Heart left ventricle (tissue), 16 donors: Measurements from ENCODE around the gene SSR4. TPM values are rescaled to one million over a fixed set of nuclear protein-coding genes. Genes with fewer than 3 reads are reported as not detected.

Source experiments
- ATAC-seq, 4 donors: fragments of 200-7000 bp; cut with Tn5 transposase; one replicate each; pipeline ENCODE4 v1.9.1; 2020 to 2022; ENCODE audit warnings: moderate library complexity in 4 of 4, mild to moderate bottlenecking in 3 of 4, moderate number of reproducible peaks in 1 of 4
- DNase-seq, 5 donors: peaks; one replicate each; pipeline ENCODE4 v3.0.0-alpha.2; 2020
- H3K27ac ChIP-seq, 12 donors: fragments of 200-600 bp; sonication (generic) in 4 of 12; one replicate each; pipeline versions ENCODE4 v1.5.0 to v1.8.0; 2016 to 2022; ENCODE audit warnings: mild to moderate bottlenecking in 2 of 12
- H3K27me3 ChIP-seq, 9 donors: fragments of 200-600 bp; sonication (generic) in 2 of 9; one replicate each; pipeline versions ENCODE4 v1.5.1 to v1.8.0; 2016 to 2022; ENCODE audit warnings: mild to moderate bottlenecking in 3 of 9
- H3K36me3 ChIP-seq, 9 donors: fragments of 200-600 bp; sonication (generic) in 2 of 9; one replicate each; pipeline versions ENCODE4 v1.5.0 to v1.8.0; 2018 to 2022; ENCODE audit warnings: mild to moderate bottlenecking in 2 of 9
- H3K4me1 ChIP-seq, 12 donors: fragments of 200-600 bp; sonication (generic) in 4 of 12; one replicate each; pipeline versions ENCODE4 v1.5.0 to v1.8.0; 2016 to 2022; ENCODE audit warnings: mild to moderate bottlenecking in 3 of 12
- H3K4me3 ChIP-seq, 12 donors: fragments of 200-600 bp; sonication (generic) in 4 of 12; one replicate each; pipeline versions ENCODE4 v1.5.0 to v1.8.0; 2017 to 2022; ENCODE audit warnings: mild to moderate bottlenecking in 9 of 12, moderate library complexity in 4 of 12
- H3K9me3 ChIP-seq, 12 donors: fragments of 200-600 bp; sonication (generic) in 4 of 12; one replicate each; pipeline versions ENCODE4 v1.5.0 to v1.8.0; 2016 to 2022; ENCODE audit warnings: mild to moderate bottlenecking in 1 of 12
- POLR2A ChIP-seq, 2 donors: fragments of 450-650 bp; IDR thresholded peaks; one replicate each; pipeline ENCODE4 v1.6.1; 2017; ENCODE audit warnings: antibody characterized with exemption in 2 of 2, mild to moderate bottlenecking in 2 of 2, moderate library complexity in 2 of 2
- WGBS, 4 donors: extraction: QIAGEN DNeasy Blood & Tissue Kit in 2 of 4; methylation state at CpG; one replicate each; pipeline versions ENCODE4 v1.1.5 to v1.1.7; 2013 to 2018; 5-methylcytosine and 5-hydroxymethylcytosine counted together
- intact Hi-C, 10 donors: fragments of 100-400 bp; cut with DNase I; formaldehyde crosslinking; loops; one replicate each; pipeline versions ENCODE4 v1.11.1 to v1.14.2; 2022
- polyA plus RNA-seq, 2 donors: library from polyadenylated mRNA; stranded (reverse); fragments of 200-250 nt; gene quantifications; one replicate each; pipeline ENCODE4 v1.2.3, GENCODE V29; 2013
- total RNA-seq, 9 donors: library from RNA; depleted of rRNA in 2 of 9; stranded (reverse); fragments of >200 nt in 2 of 9; fragmentation: NEBNext Ultra II Directional in 3 of 9; extraction: Animal tissue kit (Norgen Biotek cat#: 25700) in 3 of 9; gene quantifications; one replicate each; pipeline versions ENCODE4 v1.1.0 to v1.2.4, GENCODE V29; 2016 to 2023
- TF ChIP-seq, protein P1 (sequence below), 12 donors: fragments of 200-600 bp; sonication (generic) in 4 of 12; IDR thresholded peaks; one replicate each; pipeline versions ENCODE4 v1.5.0 to v1.8.0; 2018 to 2022; ENCODE audit warnings: antibody characterized with exemption in 12 of 12, mild to moderate bottlenecking in 5 of 12
- donor health status: ischemic (EF 13 %, LVEDD 7.1; RV severe dilation, severe dysfunction).
- donor health status: healthy with polysubstance abuse.
- donor health status: DM: no; HTN: yes; CAD: no.
- donor health status: DM: no; HTN: no; CAD: no.
- donor health status: ischemic (EF 25% LVEDD 6.9; RV normal size, moderate dysfunction).
- donor health status: ischemic (EF 25% LVEDD 5.7; RV mildly dilated, moderate dysfunction).
- donor health status: healthy.
- donor health status: DM: yes; HTN: yes; CAD: no.
- donor health status: ischemic (EF 35%, LVEDD 5.7; RV mildly dilated, moderate dysfunction).
- donor health status: nonischemic (EF 11% LVEDD 7.7; RV severe dilation, severe dysfunction).
- donor health status: DM: yes; HTN: yes; CAD: no.
- donor health status: PGD.
- donor health status: ischemic (EF 29% LVEDD 5.4; RV normal size, mild dysfunction).
- donor health status: nonischemic (EF 23%, LVEDD 6.1; RV moderate dilation, normal function).

Gene SSR4
- total and polyA plus RNA-seq, 11 donors = 119 to 307 (median 160) TPM

DNA sequence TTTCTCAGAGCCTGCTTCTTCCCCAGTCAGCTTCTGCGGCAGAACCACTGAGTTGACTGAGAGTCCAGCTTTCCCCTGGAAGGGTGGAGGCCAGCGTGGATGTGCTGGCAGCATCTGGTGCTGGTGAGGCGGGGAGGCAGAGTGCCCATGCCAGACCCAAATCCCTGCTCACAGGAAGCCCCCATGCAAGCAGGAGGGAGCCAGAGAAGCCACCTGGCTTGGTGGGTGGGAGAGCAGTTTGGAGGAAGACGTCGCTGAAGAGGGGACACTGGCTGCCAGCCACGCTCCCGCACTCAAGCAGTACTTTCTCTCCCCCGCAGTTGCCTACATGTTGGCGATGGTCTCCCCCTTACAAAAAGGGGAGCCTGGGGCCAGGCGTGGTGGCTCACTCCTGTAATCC is 29.9 kb downstream of the SSR4 start:
- WGBS, 4 donors = 80 to 92% (median 84%) methylated on average over 8 to 10 of the region's 10 CpGs

GRCh38 chrX:153825042-153825441 is 30.6 kb downstream of the SSR4 start:
- no peak for ATAC-seq
- peaks cover 0 to 19% (median 0%) of the 10 kb centered on the region in 12 donors for H3K4me1 ChIP-seq
- 72 to 80% (median 75%) methylated on average over 5 to 8 of the region's 8 CpGs for WGBS, 4 donors
- H3K4me3 ChIP-seq = no peak overlapping the region
- H3K27me3 ChIP-seq = peaks cover 0 to 71% (median 0%) of the 10 kb centered on the region in 9 donors
- TF ChIP-seq POLR2A (IDR thresholded peaks at IDR 0.05) = no peak
- TF ChIP-seq, protein P1, sequence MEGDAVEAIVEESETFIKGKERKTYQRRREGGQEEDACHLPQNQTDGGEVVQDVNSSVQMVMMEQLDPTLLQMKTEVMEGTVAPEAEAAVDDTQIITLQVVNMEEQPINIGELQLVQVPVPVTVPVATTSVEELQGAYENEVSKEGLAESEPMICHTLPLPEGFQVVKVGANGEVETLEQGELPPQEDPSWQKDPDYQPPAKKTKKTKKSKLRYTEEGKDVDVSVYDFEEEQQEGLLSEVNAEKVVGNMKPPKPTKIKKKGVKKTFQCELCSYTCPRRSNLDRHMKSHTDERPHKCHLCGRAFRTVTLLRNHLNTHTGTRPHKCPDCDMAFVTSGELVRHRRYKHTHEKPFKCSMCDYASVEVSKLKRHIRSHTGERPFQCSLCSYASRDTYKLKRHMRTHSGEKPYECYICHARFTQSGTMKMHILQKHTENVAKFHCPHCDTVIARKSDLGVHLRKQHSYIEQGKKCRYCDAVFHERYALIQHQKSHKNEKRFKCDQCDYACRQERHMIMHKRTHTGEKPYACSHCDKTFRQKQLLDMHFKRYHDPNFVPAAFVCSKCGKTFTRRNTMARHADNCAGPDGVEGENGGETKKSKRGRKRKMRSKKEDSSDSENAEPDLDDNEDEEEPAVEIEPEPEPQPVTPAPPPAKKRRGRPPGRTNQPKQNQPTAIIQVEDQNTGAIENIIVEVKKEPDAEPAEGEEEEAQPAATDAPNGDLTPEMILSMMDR (IDR thresholded peaks at IDR 0.05) = no peak
- no peaks in the 10 kb centered on the region for H3K36me3 ChIP-seq
- intact Hi-C loops = loop anchor here in 1 of 10 donors (5.0 kb wide), 2 partner anchors 62 to 77 kb away; partner anchors contain the start of genes AVPR2 and L1CAM
- no peak overlapping the region for H3K27ac ChIP-seq
- DNase-seq = no peak
- H3K9me3 ChIP-seq = no peaks in the 10 kb centered on the region

More for the DNA sequence above, 29.9 kb downstream of the SSR4 start:
- Histone ChIP-seq H3K27ac (no peak overlapping the region), H3K4me1 (peaks cover 0 to 16% (median 0%) of the 10 kb centered on the region in 12 donors), H3K9me3 (no peaks in the 10 kb centered on the region), H3K27me3 (peaks cover 0 to 71% (median 0%) of the 10 kb centered on the region in 9 donors), H3K36me3 (no peaks in the 10 kb centered on the region), H3K4me3 (no peak overlapping the region)
- intact Hi-C loops = no loop called here
- DNase-seq (no peak), ATAC-seq (no peak)
- TF ChIP-seq POLR2A (IDR thresholded peaks at IDR 0.05) = no peak
- TF ChIP-seq, protein P1 (IDR thresholded peaks at IDR 0.05) = no peak

GRCh38 chrX:153827016-153827415 is 32.5 kb downstream of the SSR4 start:
- peaks cover 0 to 23% (median 0%) of the 10 kb centered on the region in 12 donors for H3K4me1 ChIP-seq
- intact Hi-C loops = loop anchor here in 1 of 10 donors (5.0 kb wide), 2 partner anchors 60 to 75 kb away; partner anchors contain the start of genes AVPR2 and L1CAM
- H3K36me3 ChIP-seq = no peaks in the 10 kb centered on the region
- WGBS, 4 donors = 65 to 83% (median 73%) methylated on average over 3 of the region's 3 CpGs
- H3K9me3 ChIP-seq = no peaks in the 10 kb centered on the region
- H3K4me3 ChIP-seq = no peak overlapping the region
- TF ChIP-seq, protein P1 (IDR thresholded peaks at IDR 0.05) = no peak
- TF ChIP-seq POLR2A (IDR thresholded peaks at IDR 0.05) = no peak
- H3K27me3 ChIP-seq = peaks cover 0 to 71% (median 0%) of the 10 kb centered on the region in 9 donors
- no peak overlapping the region for H3K27ac ChIP-seq
- DNase-seq (no peak), ATAC-seq (no peak)

DNA sequence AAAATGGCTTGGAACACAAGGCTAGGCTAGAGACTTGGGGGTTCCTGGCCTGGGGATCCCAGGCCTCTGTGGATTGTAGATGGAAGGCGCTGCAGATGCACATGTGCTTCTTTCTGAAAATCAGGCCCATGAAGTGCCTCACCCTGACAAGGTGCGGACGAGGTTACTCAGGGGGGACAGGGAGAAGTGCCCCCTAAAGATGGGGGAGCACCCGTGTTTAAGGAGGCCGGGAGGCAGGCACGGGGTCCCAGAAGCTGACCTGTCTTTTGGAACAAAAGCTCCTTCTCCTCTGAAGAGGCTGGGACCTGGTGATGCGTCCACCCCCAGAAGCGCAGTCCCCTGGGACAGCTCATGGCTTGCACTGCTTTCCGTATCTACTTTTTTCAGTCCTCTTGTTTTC is 33.4 kb downstream of the SSR4 start:
- DNase-seq = no peak
- no peak for ATAC-seq
- TF ChIP-seq, protein P1 (IDR thresholded peaks at IDR 0.05) = no peak
- TF ChIP-seq POLR2A (IDR thresholded peaks at IDR 0.05) = no peak
- Histone ChIP-seq H3K27me3 (peaks cover 0 to 76% (median 0%) of the 10 kb centered on the region in 9 donors), H3K4me3 (peak overlapping the region in 2 of 12 donors; percentile 54 to 59), H3K9me3 (no peaks in the 10 kb centered on the region), H3K4me1 (peaks cover 0 to 23% (median 0%) of the 10 kb centered on the region in 12 donors), H3K36me3 (no peaks in the 10 kb centered on the region), H3K27ac (peak overlapping the region in 1 of 12 donors; percentile 68)
- intact Hi-C loops = loop anchor here in 1 of 10 donors (5.0 kb wide), 2 partner anchors 59 to 74 kb away; partner anchors contain the start of genes AVPR2 and L1CAM
- 70 to 90% (median 77%) methylated on average over 9 of the region's 9 CpGs for WGBS, 4 donors
